GM23338 (cell line): Measurements from ENCODE around the gene ADGRL1. TPM values are rescaled to one million over a fixed set of nuclear protein-coding genes. Genes with fewer than 3 reads are reported as not detected.
"Not testable (repeated sequence)": the region's sequence is repeated elsewhere in the genome, so short reads cannot be mapped to it uniquely, and the experiment has no call there.

ENCODE experiments used
- ATAC-seq: fragments of 200-7000 bp; cut with Tn5 transposase; 3 replicates; pipeline ENCODE4 v1.9.1; 2020
- DNase-seq: peaks from one replicate; pipeline ENCODE4 v3.0.0-alpha.2; 2015; ENCODE audit warnings: low spot score
- H2AFZ ChIP-seq: fragments of 200-600 bp; sonication (generic); 2 replicates; pipeline ENCODE4 v1.8.0; 2016; ENCODE audit warnings: antibody characterized with exemption, mild to moderate bottlenecking, moderate library complexity
- H3F3A ChIP-seq: fragments of 200-600 bp; sonication (generic); replicated peaks from 2 replicates; pipeline ENCODE4 v1.8.0; 2017; ENCODE audit warnings: antibody characterized with exemption, mixed run types, low read depth
- H3K27ac ChIP-seq: fragments of 200-600 bp; sonication (generic); 2 replicates; pipeline ENCODE4 v1.6.1; 2016; ENCODE audit warnings: low read depth
- H3K27me3 ChIP-seq: fragments of 200-600 bp; sonication (generic); 2 replicates; pipeline ENCODE4 v1.8.0; 2016; ENCODE audit warnings: mild to moderate bottlenecking, mixed run types, moderate library complexity; ENCODE audit not compliant: insufficient read depth
- H3K36me3 ChIP-seq: fragments of 200-600 bp; sonication (generic); 2 replicates; pipeline ENCODE4 v1.8.0; 2016; ENCODE audit warnings: mild to moderate bottlenecking; ENCODE audit not compliant: insufficient read depth
- H3K4me1 ChIP-seq: fragments of 200-600 bp; sonication (generic); 2 replicates; pipeline ENCODE4 v1.8.0; 2016; ENCODE audit warnings: mild to moderate bottlenecking, moderate library complexity; ENCODE audit not compliant: insufficient read depth
- H3K4me2 ChIP-seq: fragments of 200-600 bp; sonication (generic); 2 replicates; pipeline ENCODE4 v1.7.1; 2017; ENCODE audit warnings: mixed run types
- H3K4me3 ChIP-seq: fragments of 200-600 bp; sonication (generic); 2 replicates; pipeline ENCODE4 v1.6.1; 2016; ENCODE audit warnings: mixed run types
- H3K79me2 ChIP-seq: fragments of 200-600 bp; sonication (generic); replicated peaks from 2 replicates; pipeline ENCODE4 v1.8.0; 2017; ENCODE audit warnings: mild to moderate bottlenecking; ENCODE audit not compliant: insufficient read depth
- H3K9me2 ChIP-seq: fragments of 200-600 bp; sonication (generic); 2 replicates; pipeline ENCODE4 v1.8.0; 2017; ENCODE audit not compliant: insufficient read depth
- H4K20me1 ChIP-seq: fragments of 200-600 bp; sonication (generic); replicated peaks from 2 replicates; pipeline ENCODE4 v1.8.0; 2017; ENCODE audit warnings: mild to moderate bottlenecking; ENCODE audit not compliant: insufficient read depth
- H3K27ac Mint-ChIP-seq: 2 replicates; pipeline ENCODE4 v1.8.0; 2020; ENCODE audit warnings: inconsistent platforms, mild to moderate bottlenecking, moderate library complexity, mixed read lengths
- H3K27me3 Mint-ChIP-seq: 3 replicates; pipeline ENCODE4 v1.8.0; 2022; ENCODE audit warnings: low read depth, mild to moderate bottlenecking, moderate library complexity, mixed read lengths, inconsistent platforms; ENCODE audit not compliant: insufficient read depth, poor library complexity
- H3K36me3 Mint-ChIP-seq: 3 replicates; pipeline ENCODE4 v1.8.0; 2021; ENCODE audit warnings: low read depth, mild to moderate bottlenecking, inconsistent platforms, moderate library complexity, mixed read lengths
- H3K4me1 Mint-ChIP-seq: 3 replicates; pipeline ENCODE4 v1.8.0; 2020; ENCODE audit warnings: mild to moderate bottlenecking, inconsistent platforms, mixed read lengths
- H3K4me3 Mint-ChIP-seq: 3 replicates; pipeline ENCODE4 v1.8.0; 2021; ENCODE audit warnings: moderate library complexity, mild to moderate bottlenecking, inconsistent platforms, mixed read lengths
- H3K9me3 Mint-ChIP-seq: 3 replicates; pipeline ENCODE4 v1.8.0; 2020; ENCODE audit warnings: moderate library complexity, mild to moderate bottlenecking, inconsistent platforms, mixed read lengths
- EZH2 ChIP-seq: fragments of 200-600 bp; sonication (generic); IDR thresholded peaks from one replicate; pipeline ENCODE4 v1.8.0; 2017; ENCODE audit warnings: antibody characterized with exemption, mild to moderate bottlenecking, low read depth; ENCODE audit not compliant: unreplicated experiment
- JUNB ChIP-seq: IDR thresholded peaks from one replicate; pipeline ENCODE4 v1.6.1; 2016; ENCODE audit warnings: antibody characterized with exemption; ENCODE audit not compliant: unreplicated experiment
- NANOG ChIP-seq: IDR thresholded peaks from 2 replicates; pipeline ENCODE4 v1.6.1; 2016; ENCODE audit warnings: antibody characterized with exemption, borderline replicate concordance
- POLR2AphosphoS5 ChIP-seq: IDR thresholded peaks from 2 replicates; pipeline ENCODE4 v1.6.1; 2016; ENCODE audit warnings: antibody characterized with exemption, low read depth
- polyA plus RNA-seq: library from polyadenylated mRNA; unstranded; fragments of >200 nt; fragmentation: Nextera tagmentation; extraction: Ambion mirVana; gene quantifications from 2 replicates; pipeline ENCODE4 v1.2.1, GENCODE V29; 2016
- total RNA-seq: library from RNA; depleted of rRNA; stranded (reverse); fragments of >200 nt; shearing (Covaris generic); gene quantifications from 2 replicates; pipeline ENCODE4 v1.2.3, GENCODE V29; 2014
- TF ChIP-seq, protein P1 (sequence below): fragments of 250-450 bp; sonication (Bioruptor Pico); IDR thresholded peaks from 2 replicates; pipeline ENCODE4 v1.5.0; 2020; ENCODE audit warnings: mild to moderate bottlenecking, moderate library complexity
- TF ChIP-seq, protein P2 (sequence below): IDR thresholded peaks from 2 replicates; pipeline ENCODE4 v1.6.1; 2016; ENCODE audit warnings: antibody characterized with exemption

ADGRL1 gene
- total and polyA plus RNA-seq, 2 experiments from 2014 or later, result 20.6 to 100 TPM

GRCh38 chr19:14187561-14187960, 18.4 kb downstream of the ADGRL1 start (continued):
- TF ChIP-seq, protein P1, sequence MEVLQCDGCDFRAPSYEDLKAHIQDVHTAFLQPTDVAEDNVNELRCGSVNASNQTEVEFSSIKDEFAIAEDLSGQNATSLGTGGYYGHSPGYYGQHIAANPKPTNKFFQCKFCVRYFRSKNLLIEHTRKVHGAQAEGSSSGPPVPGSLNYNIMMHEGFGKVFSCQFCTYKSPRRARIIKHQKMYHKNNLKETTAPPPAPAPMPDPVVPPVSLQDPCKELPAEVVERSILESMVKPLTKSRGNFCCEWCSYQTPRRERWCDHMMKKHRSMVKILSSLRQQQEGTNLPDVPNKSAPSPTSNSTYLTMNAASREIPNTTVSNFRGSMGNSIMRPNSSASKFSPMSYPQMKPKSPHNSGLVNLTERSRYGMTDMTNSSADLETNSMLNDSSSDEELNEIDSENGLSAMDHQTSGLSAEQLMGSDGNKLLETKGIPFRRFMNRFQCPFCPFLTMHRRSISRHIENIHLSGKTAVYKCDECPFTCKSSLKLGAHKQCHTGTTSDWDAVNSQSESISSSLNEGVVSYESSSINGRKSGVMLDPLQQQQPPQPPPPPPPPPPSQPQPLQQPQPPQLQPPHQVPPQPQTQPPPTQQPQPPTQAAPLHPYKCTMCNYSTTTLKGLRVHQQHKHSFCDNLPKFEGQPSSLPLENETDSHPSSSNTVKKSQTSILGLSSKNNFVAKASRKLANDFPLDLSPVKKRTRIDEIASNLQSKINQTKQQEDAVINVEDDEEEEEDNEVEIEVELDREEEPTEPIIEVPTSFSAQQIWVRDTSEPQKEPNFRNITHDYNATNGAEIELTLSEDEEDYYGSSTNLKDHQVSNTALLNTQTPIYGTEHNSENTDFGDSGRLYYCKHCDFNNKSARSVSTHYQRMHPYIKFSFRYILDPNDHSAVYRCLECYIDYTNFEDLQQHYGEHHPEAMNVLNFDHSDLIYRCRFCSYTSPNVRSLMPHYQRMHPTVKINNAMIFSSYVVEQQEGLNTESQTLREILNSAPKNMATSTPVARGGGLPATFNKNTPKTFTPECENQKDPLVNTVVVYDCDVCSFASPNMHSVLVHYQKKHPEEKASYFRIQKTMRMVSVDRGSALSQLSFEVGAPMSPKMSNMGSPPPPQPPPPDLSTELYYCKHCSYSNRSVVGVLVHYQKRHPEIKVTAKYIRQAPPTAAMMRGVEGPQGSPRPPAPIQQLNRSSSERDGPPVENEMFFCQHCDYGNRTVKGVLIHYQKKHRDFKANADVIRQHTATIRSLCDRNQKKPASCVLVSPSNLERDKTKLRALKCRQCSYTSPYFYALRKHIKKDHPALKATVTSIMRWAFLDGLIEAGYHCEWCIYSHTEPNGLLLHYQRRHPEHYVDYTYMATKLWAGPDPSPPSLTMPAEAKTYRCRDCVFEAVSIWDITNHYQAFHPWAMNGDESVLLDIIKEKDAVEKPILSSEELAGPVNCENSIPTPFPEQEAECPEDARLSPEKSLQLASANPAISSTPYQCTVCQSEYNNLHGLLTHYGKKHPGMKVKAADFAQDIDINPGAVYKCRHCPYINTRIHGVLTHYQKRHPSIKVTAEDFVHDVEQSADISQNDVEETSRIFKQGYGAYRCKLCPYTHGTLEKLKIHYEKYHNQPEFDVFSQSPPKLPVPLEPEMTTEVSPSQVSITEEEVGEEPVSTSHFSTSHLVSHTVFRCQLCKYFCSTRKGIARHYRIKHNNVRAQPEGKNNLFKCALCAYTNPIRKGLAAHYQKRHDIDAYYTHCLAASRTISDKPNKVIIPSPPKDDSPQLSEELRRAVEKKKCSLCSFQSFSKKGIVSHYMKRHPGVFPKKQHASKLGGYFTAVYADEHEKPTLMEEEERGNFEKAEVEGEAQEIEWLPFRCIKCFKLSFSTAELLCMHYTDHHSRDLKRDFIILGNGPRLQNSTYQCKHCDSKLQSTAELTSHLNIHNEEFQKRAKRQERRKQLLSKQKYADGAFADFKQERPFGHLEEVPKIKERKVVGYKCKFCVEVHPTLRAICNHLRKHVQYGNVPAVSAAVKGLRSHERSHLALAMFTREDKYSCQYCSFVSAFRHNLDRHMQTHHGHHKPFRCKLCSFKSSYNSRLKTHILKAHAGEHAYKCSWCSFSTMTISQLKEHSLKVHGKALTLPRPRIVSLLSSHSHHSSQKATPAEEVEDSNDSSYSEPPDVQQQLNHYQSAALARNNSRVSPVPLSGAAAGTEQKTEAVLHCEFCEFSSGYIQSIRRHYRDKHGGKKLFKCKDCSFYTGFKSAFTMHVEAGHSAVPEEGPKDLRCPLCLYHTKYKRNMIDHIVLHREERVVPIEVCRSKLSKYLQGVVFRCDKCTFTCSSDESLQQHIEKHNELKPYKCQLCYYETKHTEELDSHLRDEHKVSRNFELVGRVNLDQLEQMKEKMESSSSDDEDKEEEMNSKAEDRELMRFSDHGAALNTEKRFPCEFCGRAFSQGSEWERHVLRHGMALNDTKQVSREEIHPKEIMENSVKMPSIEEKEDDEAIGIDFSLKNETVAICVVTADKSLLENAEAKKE (CRISPR knock-in tag), result no peak
- TF ChIP-seq, protein P2, sequence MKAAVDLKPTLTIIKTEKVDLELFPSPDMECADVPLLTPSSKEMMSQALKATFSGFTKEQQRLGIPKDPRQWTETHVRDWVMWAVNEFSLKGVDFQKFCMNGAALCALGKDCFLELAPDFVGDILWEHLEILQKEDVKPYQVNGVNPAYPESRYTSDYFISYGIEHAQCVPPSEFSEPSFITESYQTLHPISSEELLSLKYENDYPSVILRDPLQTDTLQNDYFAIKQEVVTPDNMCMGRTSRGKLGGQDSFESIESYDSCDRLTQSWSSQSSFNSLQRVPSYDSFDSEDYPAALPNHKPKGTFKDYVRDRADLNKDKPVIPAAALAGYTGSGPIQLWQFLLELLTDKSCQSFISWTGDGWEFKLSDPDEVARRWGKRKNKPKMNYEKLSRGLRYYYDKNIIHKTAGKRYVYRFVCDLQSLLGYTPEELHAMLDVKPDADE, result no peak
- TF ChIP-seq EZH2 (no peak), POLR2AphosphoS5 (no peak), NANOG (no peak), JUNB (no peak)

- peaks cover 58% of the 10 kb centered on the region for H3K79me2 ChIP-seq
- H3K4me3 Mint-ChIP-seq, H3K4me3 ChIP-seq, H3K36me3 ChIP-seq, H3K27ac ChIP-seq, DNase-seq, H3K9me3 Mint-ChIP-seq, H3K4me2 ChIP-seq, ATAC-seq, H2AFZ ChIP-seq, H3K9me2 ChIP-seq, H3K4me1 Mint-ChIP-seq, H3K4me1 ChIP-seq, H3K27ac Mint-ChIP-seq, H3F3A ChIP-seq, H3K27me3 ChIP-seq: not testable (repeated sequence)
- peaks cover 18% of the 10 kb centered on the region for H3K27me3 Mint-ChIP-seq
- peaks cover 16% of the 10 kb centered on the region for H4K20me1 ChIP-seq
- H3K36me3 Mint-ChIP-seq, result peaks cover 22% of the 10 kb centered on the region
Measured at GRCh38 chr19:14186684-14187083, 19.3 kb downstream of the ADGRL1 start.

DNA sequence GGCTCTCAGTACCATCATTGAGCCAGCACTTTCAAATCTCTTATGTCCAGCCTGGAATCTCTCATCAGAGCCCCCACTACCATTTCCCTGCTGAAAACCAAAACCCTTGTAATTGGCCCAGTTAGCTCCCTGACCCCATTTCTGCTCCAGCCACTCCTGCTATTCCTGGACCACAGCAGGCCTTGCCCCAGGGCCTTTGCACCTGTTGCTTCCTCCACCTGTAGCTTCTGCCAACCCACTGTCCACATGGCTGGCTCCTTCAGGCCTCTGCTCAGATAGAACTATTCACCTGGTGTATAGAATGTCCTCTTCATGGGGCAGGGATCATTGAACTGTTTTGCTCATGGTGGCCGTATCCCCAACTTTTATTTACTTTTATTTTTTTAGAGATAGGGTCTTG, 20.3 kb downstream of the ADGRL1 start:
- not testable (repeated sequence) for H3K9me2 ChIP-seq, H3K4me1 ChIP-seq, H3K9me3 Mint-ChIP-seq, DNase-seq, H3K36me3 ChIP-seq, H3F3A ChIP-seq, H3K27me3 ChIP-seq, H3K4me3 Mint-ChIP-seq, H3K4me1 Mint-ChIP-seq, H3K4me2 ChIP-seq, H3K4me3 ChIP-seq, ATAC-seq, H3K27ac Mint-ChIP-seq, H3K27ac ChIP-seq, H2AFZ ChIP-seq
- Mint-ChIP-seq H3K27me3 (peaks cover 18% of the 10 kb centered on the region), H3K36me3 (peaks cover 18% of the 10 kb centered on the region)
- H4K20me1 ChIP-seq, result peaks cover 12% of the 10 kb centered on the region
- peaks cover 51% of the 10 kb centered on the region for H3K79me2 ChIP-seq
